K562 (cell line): ENCODE measurements around the gene IRF2BP2. TPM values are rescaled to one million over a fixed set of nuclear protein-coding genes. Genes with fewer than 3 reads are reported as not detected.
A peak's percentile ranks its signal among the peaks of the same experiment; 100 is the strongest.

Experiments
- ARID1B ChIP-seq: fragments of 450-650 bp; IDR thresholded peaks from 2 replicates; pipeline ENCODE4 v1.6.1; 2016; ENCODE audit warnings: antibody characterized with exemption, mild to moderate bottlenecking, inconsistent platforms
- BRF1 ChIP-seq: IDR thresholded peaks from 3 replicates; pipeline ENCODE4 v1.6.1; 2011; ENCODE audit warnings: borderline replicate concordance, mild to moderate bottlenecking; ENCODE audit not compliant: insufficient read length; ENCODE audit errors: extremely low read depth
- CAMTA2 ChIP-seq: fragments of 250-450 bp; sonication (Bioruptor Pico); conservative IDR thresholded peaks from 2 replicates; pipeline ENCODE4 v1.5.1; 2022
- DPF2 ChIP-seq: fragments of 450-650 bp; IDR thresholded peaks from 2 replicates; pipeline ENCODE4 v1.6.1; 2016
- HLTF ChIP-seq: fragments of 450-650 bp; IDR thresholded peaks from 2 replicates; pipeline ENCODE4 v1.6.1; 2016
- HNRNPLL ChIP-seq: fragments of 200-400 bp; formaldehyde crosslinking; IDR thresholded peaks from 2 replicates; pipeline ENCODE4 v1.6.1; 2017; ENCODE audit warnings: low read length, low read depth, mild to moderate bottlenecking; ENCODE audit not compliant: poor library complexity, severe bottlenecking
- MTF1 ChIP-seq: fragments of 250-450 bp; sonication (Bioruptor Pico); IDR thresholded peaks from 2 replicates; pipeline ENCODE4 v1.9.0; 2021; ENCODE audit warnings: moderate library complexity, mild to moderate bottlenecking, inconsistent platforms, borderline replicate concordance
- NFIC ChIP-seq: fragments of 450-650 bp; IDR thresholded peaks from 2 replicates; pipeline ENCODE4 v1.6.1; 2017; ENCODE audit warnings: mild to moderate bottlenecking, inconsistent platforms
- SMAD1 ChIP-seq: fragments of 150-350 bp; IDR thresholded peaks from 2 replicates; pipeline ENCODE4 v1.6.1; 2014; ENCODE audit warnings: low read length, low read depth; ENCODE audit not compliant: partially characterized antibody
- SMAD3 ChIP-seq: fragments of 450-650 bp; formaldehyde crosslinking; conservative IDR thresholded peaks from 2 replicates; pipeline ENCODE4 v1.4.0; 2020; ENCODE audit warnings: mild to moderate bottlenecking
- TAF7 ChIP-seq: fragments of 450-650 bp; IDR thresholded peaks from 2 replicates; pipeline ENCODE4 v1.6.1; 2016; ENCODE audit warnings: missing genetic modification characterization, missing compliant biosample characterization
- ZBTB1 ChIP-seq: sonication (generic); formaldehyde crosslinking; IDR thresholded peaks from 2 replicates; pipeline ENCODE4 v1.8.1; 2023; ENCODE audit warnings: missing genetic modification reagents, low read depth, mild to moderate bottlenecking, borderline replicate concordance
- ZBTB7A ChIP-seq: IDR thresholded peaks from 2 replicates; pipeline ENCODE4 v1.6.1; 2011; ENCODE audit warnings: low read depth, mild to moderate bottlenecking, low read length, moderate library complexity, borderline replicate concordance; ENCODE audit not compliant: control insufficient read depth
- ZEB2 ChIP-seq: fragments of 450-650 bp; IDR thresholded peaks from 2 replicates; pipeline ENCODE4 v1.6.1; 2016
- ZNF175 ChIP-seq: fragments of 200-800 bp; sonication (Bioruptor generic); IDR thresholded peaks from 2 replicates; pipeline ENCODE4 v1.6.1; 2016; ENCODE audit warnings: low read depth, mild to moderate bottlenecking, missing genetic modification characterization, missing compliant biosample characterization
- ZNF224 ChIP-seq: sonication (generic); formaldehyde crosslinking; IDR thresholded peaks from 2 replicates; pipeline ENCODE4 v1.8.0; 2022; ENCODE audit warnings: mild to moderate bottlenecking, missing genetic modification reagents
- ZNF354B ChIP-seq: fragments of 250-450 bp; sonication (Bioruptor Pico); IDR thresholded peaks from 2 replicates; pipeline ENCODE4 v1.4.0; 2020
- ZNF384 ChIP-seq: IDR thresholded peaks from 2 replicates; pipeline ENCODE4 v1.6.1; 2012; ENCODE audit warnings: low read depth, low read length, improper control_type of control experiment
- ZNF696 ChIP-seq: fragments of 250-450 bp; sonication (Bioruptor Pico); conservative IDR thresholded peaks from 2 replicates; pipeline ENCODE4 v1.4.0; 2020; ENCODE audit warnings: mild to moderate bottlenecking, moderate library complexity
- ZSCAN32 ChIP-seq: fragments of 450-650 bp; formaldehyde crosslinking; IDR thresholded peaks from 2 replicates; pipeline ENCODE4 v1.4.0; 2020; ENCODE audit warnings: mild to moderate bottlenecking, moderate library complexity
- polyA plus RNA-seq, 8 experiments: library from polyadenylated mRNA; depleted of rRNA in 4 of 8; stranded (reverse) in 5 of 8; unstranded in 3 of 8; fragments of >200 nt; fragmentation: Nextera tagmentation in 2 of 8; fragmentation: Illumina TruSeq in 1 of 8; extraction: Ambion mirVana in 2 of 8; extraction: Trizol in 1 of 8; gene quantifications; 2 replicates each; pipeline versions ENCODE4 v1.2.1 to v1.2.3, GENCODE V29; 2011 to 2014; ENCODE audit warnings: inconsistent platforms in 1 of 8, missing spikeins in 1 of 8
- total RNA-seq, 7 experiments: library from RNA; depleted of rRNA in 6 of 7; stranded (reverse); fragments of >200 nt in 6 of 7; fragmentation: Illumina TruSeq in 2 of 7; extraction: Trizol in 2 of 7; gene quantifications; 2 replicates each; pipeline versions ENCODE4 v1.2.1 to v1.2.3, GENCODE V29; 2011 to 2021; ENCODE audit warnings: low replicate concordance in 1 of 7
- TF ChIP-seq, protein P1 (sequence below): fragments of 450-650 bp; formaldehyde crosslinking; IDR thresholded peaks from 2 replicates; pipeline ENCODE4 v1.4.0; 2022; ENCODE audit warnings: missing genetic modification characterization
- TF ChIP-seq, protein P2 (sequence below): sonication (generic); formaldehyde crosslinking; IDR thresholded peaks from 2 replicates; pipeline ENCODE4 v1.8.1; 2023; ENCODE audit warnings: missing genetic modification reagents, mild to moderate bottlenecking, borderline replicate concordance
- TF ChIP-seq, protein P3 (sequence below): sonication (generic); formaldehyde crosslinking; IDR thresholded peaks from 2 replicates; pipeline ENCODE4 v1.8.1; 2023; ENCODE audit warnings: mild to moderate bottlenecking, missing genetic modification reagents

The IRF2BP2 gene
- total and polyA plus RNA-seq, 9 of the 15 experiments (the other 6 are each of a cell fraction or from before 2014, with no cell fraction given), result 7.7 to 68.6 (median 22.1) TPM

DNA sequence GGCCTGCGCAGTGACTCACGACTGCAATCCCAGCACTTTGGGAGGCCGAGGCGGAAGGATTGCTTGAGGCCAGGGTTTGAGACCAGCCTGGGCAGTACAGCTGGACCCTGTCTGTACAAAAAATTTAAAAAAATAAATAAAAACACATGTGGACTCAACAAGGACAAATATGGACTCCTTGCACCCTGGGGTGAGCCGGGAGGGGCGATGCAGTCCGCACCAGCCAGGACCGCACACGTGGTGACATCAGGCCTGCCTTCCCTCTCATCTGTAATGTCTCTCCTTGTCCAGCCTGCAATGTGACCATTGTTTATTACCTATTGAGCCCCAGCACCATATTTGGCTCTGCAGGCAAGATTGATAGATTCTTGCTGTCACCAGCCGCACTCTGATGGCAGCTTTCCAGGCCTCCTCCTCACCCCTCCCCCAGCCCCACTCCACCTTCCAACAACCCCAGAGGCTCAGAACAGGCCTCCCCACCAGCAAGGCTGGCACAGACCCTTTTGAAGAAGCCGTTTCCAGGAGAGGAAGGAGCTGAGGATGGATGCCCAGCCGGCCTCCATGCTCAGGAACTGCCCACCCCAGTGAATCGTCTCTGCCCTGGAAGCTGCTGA, 55.2 kb downstream of the IRF2BP2 start (continued):
- TF ChIP-seq SMAD3 (CRISPR knock-in tag), result peak; percentile 81
- no peak for TF ChIP-seq ZNF384
- TF ChIP-seq, protein P1, sequence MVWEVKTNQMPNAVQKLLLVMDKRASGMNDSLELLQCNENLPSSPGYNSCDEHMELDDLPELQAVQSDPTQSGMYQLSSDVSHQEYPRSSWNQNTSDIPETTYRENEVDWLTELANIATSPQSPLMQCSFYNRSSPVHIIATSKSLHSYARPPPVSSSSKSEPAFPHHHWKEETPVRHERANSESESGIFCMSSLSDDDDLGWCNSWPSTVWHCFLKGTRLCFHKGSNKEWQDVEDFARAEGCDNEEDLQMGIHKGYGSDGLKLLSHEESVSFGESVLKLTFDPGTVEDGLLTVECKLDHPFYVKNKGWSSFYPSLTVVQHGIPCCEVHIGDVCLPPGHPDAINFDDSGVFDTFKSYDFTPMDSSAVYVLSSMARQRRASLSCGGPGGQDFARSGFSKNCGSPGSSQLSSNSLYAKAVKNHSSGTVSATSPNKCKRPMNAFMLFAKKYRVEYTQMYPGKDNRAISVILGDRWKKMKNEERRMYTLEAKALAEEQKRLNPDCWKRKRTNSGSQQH (CRISPR knock-in tag), result no peak
- TF ChIP-seq, protein P2, sequence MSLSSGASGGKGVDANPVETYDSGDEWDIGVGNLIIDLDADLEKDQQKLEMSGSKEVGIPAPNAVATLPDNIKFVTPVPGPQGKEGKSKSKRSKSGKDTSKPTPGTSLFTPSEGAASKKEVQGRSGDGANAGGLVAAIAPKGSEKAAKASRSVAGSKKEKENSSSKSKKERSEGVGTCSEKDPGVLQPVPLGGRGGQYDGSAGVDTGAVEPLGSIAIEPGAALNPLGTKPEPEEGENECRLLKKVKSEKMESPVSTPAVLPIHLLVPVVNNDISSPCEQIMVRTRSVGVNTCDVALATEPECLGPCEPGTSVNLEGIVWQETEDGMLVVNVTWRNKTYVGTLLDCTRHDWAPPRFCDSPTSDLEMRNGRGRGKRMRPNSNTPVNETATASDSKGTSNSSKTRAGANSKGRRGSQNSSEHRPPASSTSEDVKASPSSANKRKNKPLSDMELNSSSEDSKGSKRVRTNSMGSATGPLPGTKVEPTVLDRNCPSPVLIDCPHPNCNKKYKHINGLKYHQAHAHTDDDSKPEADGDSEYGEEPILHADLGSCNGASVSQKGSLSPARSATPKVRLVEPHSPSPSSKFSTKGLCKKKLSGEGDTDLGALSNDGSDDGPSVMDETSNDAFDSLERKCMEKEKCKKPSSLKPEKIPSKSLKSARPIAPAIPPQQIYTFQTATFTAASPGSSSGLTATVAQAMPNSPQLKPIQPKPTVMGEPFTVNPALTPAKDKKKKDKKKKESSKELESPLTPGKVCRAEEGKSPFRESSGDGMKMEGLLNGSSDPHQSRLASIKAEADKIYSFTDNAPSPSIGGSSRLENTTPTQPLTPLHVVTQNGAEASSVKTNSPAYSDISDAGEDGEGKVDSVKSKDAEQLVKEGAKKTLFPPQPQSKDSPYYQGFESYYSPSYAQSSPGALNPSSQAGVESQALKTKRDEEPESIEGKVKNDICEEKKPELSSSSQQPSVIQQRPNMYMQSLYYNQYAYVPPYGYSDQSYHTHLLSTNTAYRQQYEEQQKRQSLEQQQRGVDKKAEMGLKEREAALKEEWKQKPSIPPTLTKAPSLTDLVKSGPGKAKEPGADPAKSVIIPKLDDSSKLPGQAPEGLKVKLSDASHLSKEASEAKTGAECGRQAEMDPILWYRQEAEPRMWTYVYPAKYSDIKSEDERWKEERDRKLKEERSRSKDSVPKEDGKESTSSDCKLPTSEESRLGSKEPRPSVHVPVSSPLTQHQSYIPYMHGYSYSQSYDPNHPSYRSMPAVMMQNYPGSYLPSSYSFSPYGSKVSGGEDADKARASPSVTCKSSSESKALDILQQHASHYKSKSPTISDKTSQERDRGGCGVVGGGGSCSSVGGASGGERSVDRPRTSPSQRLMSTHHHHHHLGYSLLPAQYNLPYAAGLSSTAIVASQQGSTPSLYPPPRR (CRISPR knock-in tag), result no peak
- no peak for TF ChIP-seq HNRNPLL
- TF ChIP-seq ZEB2, result no peak
- TF ChIP-seq, protein P3, sequence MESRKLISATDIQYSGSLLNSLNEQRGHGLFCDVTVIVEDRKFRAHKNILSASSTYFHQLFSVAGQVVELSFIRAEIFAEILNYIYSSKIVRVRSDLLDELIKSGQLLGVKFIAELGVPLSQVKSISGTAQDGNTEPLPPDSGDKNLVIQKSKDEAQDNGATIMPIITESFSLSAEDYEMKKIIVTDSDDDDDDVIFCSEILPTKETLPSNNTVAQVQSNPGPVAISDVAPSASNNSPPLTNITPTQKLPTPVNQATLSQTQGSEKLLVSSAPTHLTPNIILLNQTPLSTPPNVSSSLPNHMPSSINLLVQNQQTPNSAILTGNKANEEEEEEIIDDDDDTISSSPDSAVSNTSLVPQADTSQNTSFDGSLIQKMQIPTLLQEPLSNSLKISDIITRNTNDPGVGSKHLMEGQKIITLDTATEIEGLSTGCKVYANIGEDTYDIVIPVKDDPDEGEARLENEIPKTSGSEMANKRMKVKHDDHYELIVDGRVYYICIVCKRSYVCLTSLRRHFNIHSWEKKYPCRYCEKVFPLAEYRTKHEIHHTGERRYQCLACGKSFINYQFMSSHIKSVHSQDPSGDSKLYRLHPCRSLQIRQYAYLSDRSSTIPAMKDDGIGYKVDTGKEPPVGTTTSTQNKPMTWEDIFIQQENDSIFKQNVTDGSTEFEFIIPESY (CRISPR knock-in tag), result no peak
- TF ChIP-seq CAMTA2 (CRISPR knock-in tag), result no peak
- no peak for TF ChIP-seq ZNF696 (CRISPR knock-in tag)
- peak; percentile 68 for TF ChIP-seq DPF2
- TF ChIP-seq ZBTB7A, result no peak
- no peak for TF ChIP-seq ZBTB1
- TF ChIP-seq ZNF175 (CRISPR knock-in tag), result peak; percentile 93
- no peak for TF ChIP-seq BRF1
- peak; percentile 97 for TF ChIP-seq NFIC
- TF ChIP-seq ZNF354B (CRISPR knock-in tag), result no peak
- TF ChIP-seq HLTF, result peak; percentile 35; the same call in 1 of the 2 replicates
- TF ChIP-seq ARID1B, result peak; percentile 68
- no peak for TF ChIP-seq ZNF224 (CRISPR knock-in tag)
- no peak; the same call in 1 of the 2 replicates for TF ChIP-seq TAF7
- TF ChIP-seq ZSCAN32, result no peak
- no peak for TF ChIP-seq MTF1 (CRISPR knock-in tag)
- peak; percentile 55 for TF ChIP-seq SMAD1
